Caco-2 (cell line): Measurements from ENCODE around the gene DCBLD2. TPM values are rescaled to one million over a fixed set of nuclear protein-coding genes. Genes with fewer than 3 reads are reported as not detected.

ENCODE experiments used
- BruUV-seq: library from RNA; stranded (reverse); fragments of 400-500 nt; replicated peaks from 2 replicates; lab custom pipeline; 2021; lab: Mats Ljungman, UMichigan
- CTCF ChIA-PET: fragments of 300-600 bp; sonication (Branson Sonifier 250); formaldehyde crosslinking; loops from one replicate; lab custom pipeline; 2022; ENCODE audit warnings: antibody characterized with exemption; lab: Charles Lee
- POLR2A ChIA-PET: fragments of 300-600 bp; sonication (Branson Sonifier 250); formaldehyde crosslinking; loops from one replicate; lab custom pipeline; 2022; ENCODE audit warnings: antibody characterized with exemption; lab: Charles Lee
- DNase-seq, 2 experiments: peaks; one replicate each; pipeline versions ENCODE4 v3.0.0 to v3.0.0-alpha.2; 2020 to 2022
- H3K27me3 ChIP-seq: replicated peaks from 2 replicates; pipeline ENCODE4 v1.6.0; 2011; ENCODE audit warnings: low read length; ENCODE audit not compliant: control insufficient read depth, insufficient read depth
- H3K36me3 ChIP-seq: 2 replicates; pipeline ENCODE4 v1.5.1; 2011; ENCODE audit warnings: low read length; ENCODE audit not compliant: control insufficient read depth, insufficient read depth
- H3K4me1 ChIP-seq: fragments of 250-450 bp; sonication (Bioruptor Pico); 2 replicates; pipeline ENCODE4 v1.5.1; 2020; ENCODE audit warnings: mild to moderate bottlenecking
- H3K4me3 ChIP-seq: 2 replicates; pipeline ENCODE4 v1.5.1; 2011; ENCODE audit warnings: low read depth, mild to moderate bottlenecking, control low read depth, low read length
- H3K9me3 ChIP-seq: fragments of 250-450 bp; sonication (Bioruptor Pico); 2 replicates; pipeline ENCODE4 v1.5.1; 2020; ENCODE audit warnings: mild to moderate bottlenecking, moderate library complexity
- H3K27ac Mint-ChIP-seq: one replicate; pipeline ENCODE4 v1.8.0; 2022; ENCODE audit warnings: mixed read lengths; ENCODE audit not compliant: unreplicated experiment
- H3K27me3 Mint-ChIP-seq: one replicate; pipeline ENCODE4 v1.8.0; 2022; ENCODE audit warnings: mixed read lengths; ENCODE audit not compliant: insufficient read depth, unreplicated experiment
- H3K36me3 Mint-ChIP-seq: one replicate; pipeline ENCODE4 v1.8.0; 2022; ENCODE audit warnings: mild to moderate bottlenecking, mixed read lengths; ENCODE audit not compliant: insufficient read depth, unreplicated experiment
- H3K4me1 Mint-ChIP-seq: one replicate; pipeline ENCODE4 v1.8.0; 2022; ENCODE audit warnings: low read depth, mixed read lengths; ENCODE audit not compliant: unreplicated experiment
- H3K4me3 Mint-ChIP-seq: one replicate; pipeline ENCODE4 v1.8.0; 2022; ENCODE audit warnings: mild to moderate bottlenecking, moderate library complexity, mixed read lengths; ENCODE audit not compliant: unreplicated experiment
- H3K9me3 Mint-ChIP-seq: one replicate; pipeline ENCODE4 v1.8.0; 2022; ENCODE audit warnings: mixed read lengths; ENCODE audit not compliant: unreplicated experiment
- CTCF ChIP-seq, 2 experiments: fragments of 200-600 bp in 1 of 2; IDR thresholded peaks; 1 replicate in 1 of 2; 2 replicates in 1 of 2; pipeline versions ENCODE4 v1.5.1 to v1.8.0; 2011 to 2022; ENCODE audit warnings: antibody characterized with exemption in 1 of 2, control low read depth in 1 of 2, inconsistent platforms in 1 of 2, low read depth in 1 of 2, low read length in 1 of 2, mild to moderate bottlenecking in 1 of 2, moderate library complexity in 1 of 2; ENCODE audit not compliant: insufficient read depth in 1 of 2, severe bottlenecking in 1 of 2, unreplicated experiment in 1 of 2
- intact Hi-C: fragments of 100-400 bp; cut with micrococcal nuclease; formaldehyde crosslinking; loops from one replicate; pipeline ENCODE4 v1.10.0; 2022; ENCODE audit not compliant: unreplicated experiment
- total RNA-seq: library from RNA; stranded (reverse); gene quantifications from 2 replicates; pipeline ENCODE4 v1.2.3, GENCODE V29; 2022

DCBLD2 gene
- total RNA-seq, 1 experiment from 2014 or later = 53.0 TPM

- no peaks in the 10 kb centered on the region for H3K9me3 Mint-ChIP-seq
- H3K36me3 ChIP-seq = no peaks in the 10 kb centered on the region
- no peaks in the 10 kb centered on the region for H3K27me3 ChIP-seq
- CTCF ChIA-PET = no interaction called here
- H3K27ac Mint-ChIP-seq = no peak overlapping the region
- H3K4me1 Mint-ChIP-seq = peaks cover 15% of the 10 kb centered on the region
- H3K9me3 ChIP-seq = no peaks in the 10 kb centered on the region
- DNase-seq = no peak
- no peak overlapping the region for H3K4me3 ChIP-seq
- H3K27me3 Mint-ChIP-seq = no peaks in the 10 kb centered on the region
- no TSS peak for BruUV-seq
- no peaks in the 10 kb centered on the region for H3K36me3 Mint-ChIP-seq
- no peak for TF ChIP-seq CTCF (IDR thresholded peaks at IDR 0.05; ENCODE audit: insufficient read depth in 1 of 2, low read depth in 1 of 2, low read length in 1 of 2, severe bottlenecking in 1 of 2, unreplicated experiment in 1 of 2)
- POLR2A ChIA-PET = no interaction called here
- H3K4me1 ChIP-seq = peaks cover 16% of the 10 kb centered on the region
- H3K4me3 Mint-ChIP-seq = no peak overlapping the region
- intact Hi-C loops = no loop called here
Measured at GRCh38 chr3:98920166-98920565, 18.7 kb upstream of the DCBLD2 start.

GRCh38 chr3:98918586-98918985, 17.1 kb upstream of the DCBLD2 start:
- Mint-ChIP-seq H3K4me1 (peaks cover 9% of the 10 kb centered on the region), H3K9me3 (no peaks in the 10 kb centered on the region), H3K36me3 (no peaks in the 10 kb centered on the region), H3K4me3 (no peak overlapping the region), H3K27ac (no peak overlapping the region), H3K27me3 (no peaks in the 10 kb centered on the region)
- intact Hi-C loops = no loop called here
- Histone ChIP-seq H3K36me3 (no peaks in the 10 kb centered on the region), H3K27me3 (no peaks in the 10 kb centered on the region), H3K4me1 (peaks cover 15% of the 10 kb centered on the region), H3K4me3 (no peak overlapping the region), H3K9me3 (no peaks in the 10 kb centered on the region)
- no peak for DNase-seq
- CTCF ChIA-PET = no interaction called here
- no peak for TF ChIP-seq CTCF (IDR thresholded peaks at IDR 0.05; ENCODE audit: insufficient read depth in 1 of 2, low read depth in 1 of 2, low read length in 1 of 2, severe bottlenecking in 1 of 2, unreplicated experiment in 1 of 2)
- no TSS peak for BruUV-seq
- POLR2A ChIA-PET = no interaction called here

GRCh38 chr3:98917608-98918007, 16.1 kb upstream of the DCBLD2 start:
- Histone ChIP-seq H3K36me3 (no peaks in the 10 kb centered on the region), H3K4me3 (no peak overlapping the region), H3K27me3 (no peaks in the 10 kb centered on the region), H3K9me3 (no peaks in the 10 kb centered on the region), H3K4me1 (peaks cover 6% of the 10 kb centered on the region; the same call in 1 of the 2 replicates)
- ChIA-PET POLR2A (no interaction called here), CTCF (no interaction called here)
- H3K9me3 Mint-ChIP-seq = no peaks in the 10 kb centered on the region
- no peaks in the 10 kb centered on the region for H3K36me3 Mint-ChIP-seq
- intact Hi-C loops = no loop called here
- BruUV-seq = no TSS peak
- H3K27me3 Mint-ChIP-seq = no peaks in the 10 kb centered on the region
- TF ChIP-seq CTCF (IDR thresholded peaks at IDR 0.05; ENCODE audit: insufficient read depth in 1 of 2, low read depth in 1 of 2, low read length in 1 of 2, severe bottlenecking in 1 of 2, unreplicated experiment in 1 of 2) = no peak
- no peak overlapping the region for H3K27ac Mint-ChIP-seq
- DNase-seq = no peak
- peaks cover under 1% of the 10 kb centered on the region for H3K4me1 Mint-ChIP-seq
- H3K4me3 Mint-ChIP-seq = no peak overlapping the region
